A549 (cell line): ENCODE measurements around the gene ROR1. TPM values are rescaled to one million over a fixed set of nuclear protein-coding genes. Genes with fewer than 3 reads are reported as not detected.

Experiments
- ATAC-seq, 2 experiments: fragments of 200-7000 bp in 1 of 2; fragments of >200 bp in 1 of 2; cut with Nextera tagmentation in 1 of 2; cut with Tn5 transposase in 1 of 2; 3 replicates each; pipeline versions ENCODE4 v1.8.0 to v1.9.1; 2018 to 2020; ENCODE audit warnings: mild to moderate bottlenecking in 1 of 2, moderate library complexity in 1 of 2
- CTCF ChIA-PET: fragments of 300-600 bp; sonication (Branson Sonifier 250); formaldehyde crosslinking; extraction: SDS; loops from one replicate; lab custom pipeline; 2021; ENCODE audit warnings: antibody characterized with exemption, inconsistent platforms; lab: Yijun Ruan, JAX
- POLR2A ChIA-PET: fragments of 350-600 bp; formaldehyde crosslinking; extraction: SDS; loops from one replicate; lab custom pipeline; 2021; ENCODE audit warnings: antibody characterized with exemption, inconsistent platforms; lab: Yijun Ruan, JAX
- DNase-seq, 2 experiments: peaks; one replicate each; pipeline versions ENCODE4 v3.0.0 to v3.0.0-alpha.2; 2011 to 2016; ENCODE audit warnings: low read depth in 1 of 2, low spot score in 1 of 2
- FAIRE-seq: peaks from 2 replicates; lab custom pipeline; 2011; peaks lifted over from hg19 to GRCh38; lab: Jason Lieb, UNC
- H3K27ac ChIP-seq, 2 experiments: fragments of >200 bp; sonication (Bioruptor Twin); formaldehyde crosslinking; 3 replicates each; pipeline ENCODE4 v1.5.1; 2016 to 2017
- H3K4me1 ChIP-seq: fragments of >200 bp; sonication (Bioruptor Twin); formaldehyde crosslinking; 3 replicates; pipeline ENCODE4 v1.6.1; 2016
- H3K4me2 ChIP-seq: fragments of >200 bp; sonication (Bioruptor Twin); formaldehyde crosslinking; 3 replicates; pipeline ENCODE4 v1.6.1; 2016
- H3K4me3 ChIP-seq: fragments of >200 bp; sonication (Bioruptor Twin); formaldehyde crosslinking; 3 replicates; pipeline ENCODE4 v1.5.1; 2016
- H3K9me3 ChIP-seq: fragments of >200 bp; sonication (Bioruptor Twin); formaldehyde crosslinking; 3 replicates; pipeline ENCODE4 v1.6.1; 2016
- CHD2 ChIP-seq: fragments of 150-350 bp; IDR thresholded peaks from 2 replicates; pipeline ENCODE4 v1.6.1; 2014; ENCODE audit warnings: low read length; ENCODE audit not compliant: partially characterized antibody
- E2F6 ChIP-seq: IDR thresholded peaks from 2 replicates; pipeline ENCODE4 v1.6.1; 2012; ENCODE audit warnings: low read depth, borderline replicate concordance
- EHMT2 ChIP-seq: fragments of 200-600 bp; sonication (generic); IDR thresholded peaks from 2 replicates; pipeline ENCODE4 v1.6.1; 2016; ENCODE audit warnings: antibody characterized with exemption, low read depth, mild to moderate bottlenecking, moderate library complexity
- ESRRA ChIP-seq: fragments of 150-350 bp; IDR thresholded peaks from 2 replicates; pipeline ENCODE4 v1.6.1; 2014; ENCODE audit warnings: mild to moderate bottlenecking, low read length, borderline replicate concordance
- FOSB ChIP-seq: fragments of 250-450 bp; sonication (Bioruptor Pico); IDR thresholded peaks from 2 replicates; pipeline ENCODE4 v1.5.0; 2020; ENCODE audit warnings: mild to moderate bottlenecking, moderate library complexity
- GATA3 ChIP-seq: IDR thresholded peaks from 2 replicates; pipeline ENCODE4 v1.6.1; 2012; ENCODE audit warnings: borderline replicate concordance
- HOXA7 ChIP-seq: fragments of 250-450 bp; sonication (Bioruptor Pico); IDR thresholded peaks from 2 replicates; pipeline ENCODE4 v1.5.0; 2020; ENCODE audit warnings: mild to moderate bottlenecking, moderate library complexity
- JUN ChIP-seq, 2 experiments: fragments of >200 bp; sonication (Bioruptor Twin); formaldehyde crosslinking; IDR thresholded peaks; 2 replicates in 1 of 2; 3 replicates in 1 of 2; pipeline ENCODE4 v1.6.1; 2016 to 2017
- KDM5A ChIP-seq: fragments of 200-600 bp; sonication (generic); IDR thresholded peaks from 2 replicates; pipeline ENCODE4 v1.6.1; 2016; ENCODE audit warnings: antibody characterized with exemption, mild to moderate bottlenecking
- MAZ ChIP-seq: fragments of 150-350 bp; IDR thresholded peaks from 2 replicates; pipeline ENCODE4 v1.6.1; 2014; ENCODE audit warnings: antibody characterized with exemption, low read depth, low read length, borderline replicate concordance
- NPAS2 ChIP-seq: fragments of 250-450 bp; sonication (Bioruptor Pico); IDR thresholded peaks from 2 replicates; pipeline ENCODE4 v1.8.0; 2022; ENCODE audit warnings: mild to moderate bottlenecking, moderate library complexity, borderline replicate concordance
- PBX3 ChIP-seq: IDR thresholded peaks from 2 replicates; pipeline ENCODE4 v1.6.1; 2012
- POLR2AphosphoS2 ChIP-seq: conservative IDR thresholded peaks from 2 replicates; pipeline ENCODE4 v1.6.1; 2012; ENCODE audit warnings: low read length, improper control_type of control experiment, inconsistent platforms
- RCOR1 ChIP-seq: fragments of 150-350 bp; IDR thresholded peaks from 2 replicates; pipeline ENCODE4 v1.6.1; 2014; ENCODE audit warnings: antibody characterized with exemption, low read length, low read depth
- REST ChIP-seq: fragments of 200-600 bp; sonication (generic); IDR thresholded peaks from 2 replicates; pipeline ENCODE4 v1.6.1; 2016; ENCODE audit warnings: antibody characterized with exemption, mild to moderate bottlenecking, moderate library complexity
- RNF2 ChIP-seq: fragments of 200-600 bp; sonication (generic); IDR thresholded peaks from 2 replicates; pipeline ENCODE4 v1.6.1; 2016; ENCODE audit warnings: low read depth, mild to moderate bottlenecking, antibody characterized with exemption, moderate library complexity, borderline replicate concordance
- SREBF2 ChIP-seq: fragments of 450-650 bp; IDR thresholded peaks from 2 replicates; pipeline ENCODE4 v1.6.1; 2014; ENCODE audit warnings: mild to moderate bottlenecking, moderate library complexity
- TP53 ChIP-seq: fragments of 250-450 bp; sonication (Bioruptor Pico); IDR thresholded peaks from 2 replicates; pipeline ENCODE4 v1.5.0; 2021; ENCODE audit warnings: mild to moderate bottlenecking, moderate library complexity
- ZSCAN20 ChIP-seq: fragments of 250-450 bp; sonication (Bioruptor Pico); IDR thresholded peaks from 2 replicates; pipeline ENCODE4 v1.8.0; 2022; ENCODE audit warnings: mild to moderate bottlenecking, moderate library complexity
- WGBS: methylation state at CpG from one replicate; pipeline ENCODE4 v1.1.6; 2017; ENCODE audit errors: missing lambda C conversion rate; 5-methylcytosine and 5-hydroxymethylcytosine counted together
- polyA plus RNA-seq, 4 experiments: library from polyadenylated mRNA; depleted of rRNA in 3 of 4; stranded (reverse); fragments of >200 nt; fragmentation: RNase III in 1 of 4; extraction: RNeasy Plus Mini Kit Qiagen cat#74134 plus additional on column Dnase treatment in 1 of 4; gene quantifications; 2 replicates in 3 of 4; 3 replicates in 1 of 4; pipeline ENCODE4 v1.2.3, GENCODE V29; 2011 to 2017
- TF ChIP-seq, protein P1 (sequence below): fragments of 250-450 bp; sonication (Bioruptor Pico); IDR thresholded peaks from 2 replicates; pipeline ENCODE4 v1.5.0; 2020; ENCODE audit warnings: low read depth, mild to moderate bottlenecking, moderate library complexity
- TF ChIP-seq, protein P2 (sequence below): fragments of >200 bp; sonication (Bioruptor Twin); formaldehyde crosslinking; IDR thresholded peaks from 3 replicates; pipeline ENCODE4 v1.6.1; 2016
- TF ChIP-seq, protein P3 (sequence below): IDR thresholded peaks from 2 replicates; pipeline ENCODE4 v1.6.1; 2012
- TF ChIP-seq, protein P4 (sequence below): fragments of 450-650 bp; IDR thresholded peaks from 2 replicates; pipeline ENCODE4 v1.6.1; 2014; ENCODE audit warnings: antibody characterized with exemption

Gene ROR1
- polyA plus RNA-seq, 2 of the 4 experiments (the other 2 are of a cell fraction) = 6.5 to 19.0 TPM

GRCh38 chr1:64030411-64030810 lies 256.6 kb downstream of the ROR1 start:
- WGBS = 87% methylated on average over 2 of the region's 2 CpGs
- Histone ChIP-seq H3K9me3 (peaks cover 7% of the 10 kb centered on the region; the same call in 1 of the 3 replicates), H3K4me1 (no peaks in the 10 kb centered on the region), H3K27ac (no peak overlapping the region), H3K4me2 (no peak overlapping the region), H3K4me3 (no peak overlapping the region)
- POLR2A ChIA-PET = no interaction called here
- no peak for FAIRE-seq
- ATAC-seq = no peak
- CTCF ChIA-PET = no interaction called here
- DNase-seq = no peak
- TF ChIP-seq E2F6 (no peak), CHD2 (no peak), ZSCAN20 (CRISPR knock-in tag) (no peak), JUN (IDR thresholded peaks at IDR 0.05) (no peak)
- TF ChIP-seq, protein P1, sequence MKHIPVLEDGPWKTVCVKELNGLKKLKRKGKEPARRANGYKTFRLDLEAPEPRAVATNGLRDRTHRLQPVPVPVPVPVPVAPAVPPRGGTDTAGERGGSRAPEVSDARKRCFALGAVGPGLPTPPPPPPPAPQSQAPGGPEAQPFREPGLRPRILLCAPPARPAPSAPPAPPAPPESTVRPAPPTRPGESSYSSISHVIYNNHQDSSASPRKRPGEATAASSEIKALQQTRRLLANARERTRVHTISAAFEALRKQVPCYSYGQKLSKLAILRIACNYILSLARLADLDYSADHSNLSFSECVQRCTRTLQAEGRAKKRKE (CRISPR knock-in tag) = no peak
- TF ChIP-seq, protein P2, sequence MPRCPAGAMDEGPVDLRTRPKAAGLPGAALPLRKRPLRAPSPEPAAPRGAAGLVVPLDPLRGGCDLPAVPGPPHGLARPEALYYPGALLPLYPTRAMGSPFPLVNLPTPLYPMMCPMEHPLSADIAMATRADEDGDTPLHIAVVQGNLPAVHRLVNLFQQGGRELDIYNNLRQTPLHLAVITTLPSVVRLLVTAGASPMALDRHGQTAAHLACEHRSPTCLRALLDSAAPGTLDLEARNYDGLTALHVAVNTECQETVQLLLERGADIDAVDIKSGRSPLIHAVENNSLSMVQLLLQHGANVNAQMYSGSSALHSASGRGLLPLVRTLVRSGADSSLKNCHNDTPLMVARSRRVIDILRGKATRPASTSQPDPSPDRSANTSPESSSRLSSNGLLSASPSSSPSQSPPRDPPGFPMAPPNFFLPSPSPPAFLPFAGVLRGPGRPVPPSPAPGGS = no peak
- TF ChIP-seq, protein P3, sequence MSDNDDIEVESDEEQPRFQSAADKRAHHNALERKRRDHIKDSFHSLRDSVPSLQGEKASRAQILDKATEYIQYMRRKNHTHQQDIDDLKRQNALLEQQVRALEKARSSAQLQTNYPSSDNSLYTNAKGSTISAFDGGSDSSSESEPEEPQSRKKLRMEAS = no peak

GRCh38 chr1:64031236-64031635 lies 257.4 kb downstream of the ROR1 start:
- Histone ChIP-seq H3K4me2 (no peak overlapping the region), H3K4me1 (no peaks in the 10 kb centered on the region), H3K9me3 (peaks cover 7% of the 10 kb centered on the region; the same call in 1 of the 3 replicates), H3K4me3 (no peak overlapping the region), H3K27ac (no peak overlapping the region)
- ATAC-seq = no peak
- WGBS = 75% methylated on average over 1 of the region's 1 CpG
- CTCF ChIA-PET = interaction anchor here (1.3 kb wide), 1 partner anchor 106 kb away, joined by 5 read pairs; no protein-coding TSS in a partner anchor
- DNase-seq = no peak
- TF ChIP-seq POLR2AphosphoS2 = no peak
- TF ChIP-seq TP53 (CRISPR knock-in tag) = no peak
- no peak for TF ChIP-seq PBX3
- no peak for TF ChIP-seq HOXA7
- TF ChIP-seq GATA3 = no peak
- TF ChIP-seq MAZ = no peak
- no peak for FAIRE-seq
- POLR2A ChIA-PET = no interaction called here

DNA sequence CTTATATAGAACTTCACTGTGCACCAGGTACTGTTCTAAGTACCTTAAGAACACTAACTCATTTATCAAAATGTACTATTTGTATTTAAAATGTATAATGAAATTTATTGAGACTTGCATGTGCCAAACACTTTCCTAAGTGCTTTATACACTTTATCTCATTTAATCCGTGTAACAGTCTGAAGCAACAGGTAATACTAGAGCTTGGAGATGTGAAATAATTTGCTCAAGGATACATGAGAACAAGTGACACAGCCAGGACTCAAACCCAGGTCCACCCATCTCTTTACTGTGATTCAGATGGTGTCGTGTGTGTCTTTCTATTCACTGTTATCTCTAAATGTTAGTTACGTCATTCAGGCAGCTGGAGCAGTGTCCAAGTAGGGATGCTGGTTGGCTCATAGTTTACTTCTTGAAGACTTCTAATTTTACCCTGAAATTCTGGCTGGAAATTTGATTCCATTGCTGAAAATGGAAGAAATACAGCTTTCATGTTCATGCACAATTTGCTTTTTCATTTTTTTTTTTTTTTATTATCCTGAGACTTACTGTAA lies 259.9 kb downstream of the ROR1 start:
- FAIRE-seq (no peak), ATAC-seq (no peak), DNase-seq (no peak)
- Histone ChIP-seq H3K4me2 (no peak overlapping the region), H3K9me3 (no peaks in the 10 kb centered on the region), H3K4me3 (no peak overlapping the region), H3K27ac (no peak overlapping the region), H3K4me1 (peaks cover 8% of the 10 kb centered on the region)
- 93% methylated on average over 3 of the region's 3 CpGs for WGBS
- POLR2A ChIA-PET = no interaction called here
- TF ChIP-seq FOSB (CRISPR knock-in tag) (no peak), NPAS2 (CRISPR knock-in tag) (no peak), RCOR1 (no peak), ESRRA (no peak), JUN (IDR thresholded peaks at IDR 0.05) (no peak), RNF2 (no peak), REST (no peak), KDM5A (no peak), EHMT2 (no peak), SREBF2 (no peak)
- TF ChIP-seq, protein P4, sequence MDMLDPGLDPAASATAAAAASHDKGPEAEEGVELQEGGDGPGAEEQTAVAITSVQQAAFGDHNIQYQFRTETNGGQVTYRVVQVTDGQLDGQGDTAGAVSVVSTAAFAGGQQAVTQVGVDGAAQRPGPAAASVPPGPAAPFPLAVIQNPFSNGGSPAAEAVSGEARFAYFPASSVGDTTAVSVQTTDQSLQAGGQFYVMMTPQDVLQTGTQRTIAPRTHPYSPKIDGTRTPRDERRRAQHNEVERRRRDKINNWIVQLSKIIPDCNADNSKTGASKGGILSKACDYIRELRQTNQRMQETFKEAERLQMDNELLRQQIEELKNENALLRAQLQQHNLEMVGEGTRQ = no peak
- CTCF ChIA-PET = no interaction called here
